NCI-H526 (cell line): ENCODE results near the gene ING5.
"Not testable (repeated sequence)": the region's sequence is repeated elsewhere in the genome, so short reads cannot be mapped to it uniquely, and the experiment has no call there.

Experiments
- DNase-seq, 2 experiments: peaks; one replicate each; lab custom pipeline; 2025; lab: John Stamatoyannopoulos, UW

ING5 gene

DNA sequence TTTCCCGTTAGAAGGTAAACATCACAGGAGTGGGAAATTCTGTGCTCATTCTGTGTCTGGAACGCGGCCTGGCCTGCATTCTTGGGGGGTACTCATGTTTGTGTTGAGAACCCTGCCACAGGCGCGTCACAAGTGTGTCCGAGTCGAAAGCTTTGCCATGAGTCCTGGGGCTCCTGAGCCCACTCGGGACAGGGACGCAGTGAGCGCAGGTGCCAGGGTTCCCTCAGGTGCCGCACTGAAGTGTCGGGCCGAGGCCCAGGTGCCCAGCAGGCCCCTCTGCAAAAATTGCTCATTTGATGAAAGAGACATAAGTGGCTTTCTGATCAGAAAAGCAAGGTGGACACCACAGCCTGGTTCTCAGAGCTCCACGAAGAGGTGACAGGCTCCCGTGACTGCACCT lies 37.3 kb downstream of the ING5 start:
- no peak for DNase-seq

DNA sequence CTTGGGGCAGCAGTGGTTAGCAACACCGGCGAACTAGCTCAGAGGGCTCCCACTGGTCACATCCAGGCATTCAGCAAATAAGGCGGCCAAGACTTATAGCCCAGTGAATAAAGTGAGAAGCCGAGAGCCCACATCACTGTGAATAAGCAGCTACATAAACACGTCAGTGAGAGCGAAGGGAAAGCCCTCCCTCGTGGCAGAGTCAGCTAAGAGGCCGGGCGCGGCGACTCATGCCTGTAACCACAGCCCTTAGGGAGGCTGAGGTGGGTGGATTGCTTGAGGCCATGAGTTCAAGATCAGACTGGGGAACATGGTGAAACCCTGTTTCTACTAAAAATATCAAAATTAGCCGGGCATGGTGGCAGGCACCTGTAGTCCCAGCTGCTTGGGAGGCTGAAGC lies 37.8 kb downstream of the ING5 start:
- DNase-seq: no peak

GRCh38 chr2:241741016-241741415 lies 39.2 kb downstream of the ING5 start:
- DNase-seq: no peak

DNA sequence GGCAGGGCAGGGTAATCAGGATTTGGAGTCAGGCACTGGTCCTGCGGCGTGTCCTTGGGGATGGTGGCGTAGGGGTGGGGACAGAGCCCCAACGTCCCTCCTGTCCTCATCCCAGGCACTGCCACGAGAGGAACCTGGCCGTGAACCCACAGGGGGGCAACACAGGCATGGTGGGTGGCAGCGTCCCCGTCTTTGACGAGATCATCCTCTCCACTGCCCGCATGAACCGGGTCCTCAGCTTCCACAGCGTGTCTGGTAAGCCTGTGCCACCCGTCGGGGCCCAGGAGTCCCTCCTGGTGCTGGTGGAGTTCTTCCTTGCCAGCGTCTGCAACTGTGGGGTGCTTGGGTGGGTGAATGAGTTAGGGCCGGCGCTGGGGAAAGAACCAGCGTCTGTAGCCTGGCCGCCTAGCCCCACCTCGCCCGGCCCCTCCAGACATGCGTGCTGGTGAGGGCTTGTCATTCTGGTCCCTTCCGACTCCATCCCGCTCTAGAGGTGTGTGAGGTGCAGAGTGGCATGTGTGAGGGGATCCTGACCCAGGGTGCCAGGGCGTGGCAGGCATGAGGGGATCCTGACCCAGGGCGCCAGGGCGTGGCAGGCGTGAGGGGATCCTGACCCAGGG lies 40.6 kb downstream of the ING5 start:
- DNase-seq: no peak

DNA sequence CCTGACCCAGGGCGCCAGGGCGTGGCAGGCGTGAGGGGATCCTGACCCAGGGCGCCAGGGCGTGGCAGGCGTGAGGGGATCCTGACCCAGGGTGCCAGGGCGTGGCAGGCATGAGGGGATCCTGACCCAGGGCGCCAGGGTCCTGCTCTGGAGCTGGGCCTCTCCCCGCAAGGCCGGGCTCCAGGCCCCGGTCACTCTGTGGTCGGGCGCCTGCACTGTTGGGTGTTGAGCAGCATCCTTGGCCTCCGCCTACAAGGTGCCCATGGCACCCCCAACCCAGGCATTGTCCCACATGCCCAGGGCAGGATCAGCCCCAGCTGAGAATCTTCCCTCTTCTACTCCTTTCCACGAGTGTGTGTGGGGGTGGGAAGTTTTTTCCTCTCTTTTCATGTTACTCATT lies 41.2 kb downstream of the ING5 start:
- DNase-seq: not testable (repeated sequence)

- no peak for DNase-seq
Observed at GRCh38 chr2:241743620-241744019, 41.8 kb downstream of the ING5 start.

DNA sequence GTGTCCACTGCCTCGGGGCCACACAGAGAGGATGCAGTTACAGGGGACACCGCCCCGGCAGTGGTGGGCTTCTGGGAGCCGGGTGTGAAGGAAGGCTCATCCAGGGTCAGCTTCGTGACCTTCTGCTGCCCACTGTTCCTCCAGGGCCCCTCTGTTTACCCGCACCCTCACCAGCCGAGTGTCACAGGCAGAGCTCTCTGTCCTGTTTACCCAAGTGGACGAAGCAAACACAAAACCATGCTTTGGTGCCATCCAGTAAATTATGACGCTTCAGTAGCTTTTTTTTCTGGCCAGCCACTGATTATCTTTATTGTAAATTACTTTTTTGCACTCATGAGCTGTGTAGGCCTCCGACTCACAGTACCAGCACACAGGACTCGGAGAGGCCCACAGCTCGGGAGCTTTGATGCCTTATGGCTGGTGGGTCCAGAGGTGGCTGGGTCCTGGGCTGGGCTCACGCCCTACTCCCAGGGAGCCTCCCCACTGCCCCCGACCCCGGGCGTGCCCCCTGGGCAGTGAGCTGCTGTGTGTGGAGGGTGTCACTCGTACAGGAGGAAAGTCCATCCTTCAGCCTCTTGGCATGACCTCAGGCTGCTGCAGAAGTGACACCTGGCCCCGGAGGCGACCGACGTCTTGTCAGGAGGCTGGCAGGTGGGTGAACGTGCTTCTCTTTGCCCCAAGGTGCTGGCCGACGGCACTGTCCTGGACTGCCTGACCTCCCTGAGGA lies 42.4 kb downstream of the ING5 start:
- DNase-seq: no peak

- DNase-seq: no peak
Observed at GRCh38 chr2:241745276-241745675, 43.4 kb downstream of the ING5 start.

GRCh38 chr2:241746084-241746483 lies 44.2 kb downstream of the ING5 start:
- DNase-seq: no peak

DNA sequence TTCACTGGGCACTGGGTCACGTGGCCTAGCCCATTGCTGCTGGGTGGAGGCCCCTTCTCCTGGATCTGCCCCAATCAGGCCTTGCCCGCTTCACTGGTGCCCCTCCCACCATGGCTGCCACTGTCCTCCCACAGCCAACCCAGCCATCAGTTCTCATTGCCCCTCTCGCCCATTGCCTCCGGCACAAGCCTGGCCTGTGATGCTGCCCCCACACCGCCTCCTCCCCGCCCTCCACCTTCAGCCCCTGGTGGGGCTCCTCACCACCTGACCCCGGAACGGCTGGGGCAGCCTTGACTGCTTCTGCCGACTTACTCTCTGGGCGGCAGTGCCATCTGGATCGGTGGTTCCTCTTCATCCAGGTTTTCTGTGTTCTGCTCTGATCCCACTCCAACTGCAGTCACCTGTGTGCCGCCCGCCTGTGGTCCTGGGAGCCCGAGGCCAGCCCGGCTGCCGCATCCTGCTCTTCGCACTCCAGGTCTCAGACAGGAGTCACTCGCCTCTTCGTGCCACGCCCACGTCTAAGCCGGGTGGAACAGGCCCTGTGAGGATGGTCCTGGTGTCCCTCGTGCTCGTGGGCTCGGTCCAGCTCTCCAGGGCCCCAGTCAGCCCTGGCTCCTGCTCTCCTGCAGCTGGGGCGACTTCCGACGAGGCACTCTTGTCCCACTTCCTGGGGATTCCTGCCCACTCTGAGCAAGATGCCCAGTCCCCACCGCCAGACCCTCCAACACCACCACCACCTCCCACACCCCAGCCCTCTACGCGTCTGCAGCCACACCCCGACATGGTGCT lies 46.8 kb downstream of the ING5 start:
- DNase-seq: no peak

DNA sequence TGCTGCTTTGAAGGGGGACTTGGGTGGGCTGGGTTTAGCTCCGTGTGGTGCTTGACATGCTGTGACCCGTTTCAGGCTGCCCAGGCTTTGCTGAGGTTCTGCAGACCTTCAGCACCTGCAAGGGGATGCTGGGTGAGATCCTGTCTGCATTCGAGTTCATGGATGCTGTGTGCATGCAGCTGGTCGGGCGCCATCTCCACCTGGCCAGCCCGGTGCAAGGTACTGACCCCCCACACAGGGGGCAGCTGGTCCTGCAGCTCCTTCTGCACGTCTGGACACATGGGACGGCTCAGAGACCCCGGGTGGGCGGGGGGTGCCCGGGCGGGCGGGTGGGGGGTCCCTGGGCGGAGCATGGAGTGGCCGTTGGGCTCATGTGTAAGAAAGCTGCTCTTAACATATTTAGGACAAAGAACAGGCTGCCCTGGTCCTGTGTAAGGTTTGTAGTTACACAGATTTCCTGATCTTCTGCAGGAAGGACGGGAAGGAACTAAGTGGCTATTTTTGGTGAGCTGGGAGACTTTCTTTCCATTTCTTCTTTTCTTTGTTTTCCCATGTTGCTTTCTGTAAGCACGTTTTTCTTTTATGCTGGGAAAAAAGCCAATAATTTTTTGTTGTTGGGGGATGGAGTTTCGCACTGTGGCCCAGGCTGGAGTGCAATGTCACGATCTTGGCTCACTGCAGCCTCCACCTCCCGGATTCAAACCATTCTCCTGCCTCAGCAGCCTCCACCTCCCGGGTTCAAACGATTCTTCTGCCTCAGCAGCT lies 48.4 kb downstream of the ING5 start:
- no peak for DNase-seq

DNA sequence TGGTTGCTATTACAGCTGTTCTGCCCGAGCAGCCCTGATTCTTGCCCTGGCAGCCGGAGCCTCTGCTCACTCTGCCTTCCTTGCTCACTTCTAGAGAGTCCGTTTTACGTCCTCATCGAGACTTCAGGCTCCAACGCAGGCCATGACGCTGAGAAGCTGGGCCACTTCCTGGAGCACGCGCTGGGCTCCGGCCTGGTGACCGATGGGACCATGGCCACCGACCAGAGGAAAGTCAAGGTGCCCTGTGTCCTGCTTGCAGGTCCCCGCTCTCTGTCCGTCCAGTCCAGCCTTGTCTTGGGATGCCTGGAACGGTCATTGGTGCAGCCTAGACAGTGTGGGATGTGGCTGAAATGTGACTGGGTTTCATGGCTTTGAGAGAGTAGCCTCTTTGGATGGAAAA lies 49.3 kb downstream of the ING5 start:
- DNase-seq: no peak

- DNase-seq: no peak
Observed at GRCh38 chr2:241751776-241752175, 49.9 kb downstream of the ING5 start.

DNA sequence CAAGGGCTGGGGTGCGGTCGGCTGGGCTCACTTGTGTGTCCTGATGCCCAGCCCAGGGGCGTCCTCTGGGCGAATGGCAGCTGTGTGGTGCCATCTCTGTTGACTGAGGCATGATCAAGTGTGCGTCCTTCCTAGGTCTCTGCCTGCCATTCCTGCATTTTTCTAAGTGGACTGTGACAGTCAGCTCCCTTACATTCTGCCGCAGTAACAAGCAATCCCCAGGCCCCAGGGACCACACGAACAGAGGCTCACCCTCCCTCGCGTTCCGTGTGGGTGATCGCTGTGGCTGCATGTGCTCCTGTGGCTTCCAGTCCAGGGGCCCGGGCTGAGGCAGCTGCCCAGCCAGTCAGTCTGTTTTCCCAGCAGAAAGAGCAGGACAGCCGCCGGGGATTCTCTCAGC lies 50.4 kb downstream of the ING5 start:
- DNase-seq: no peak

- DNase-seq: no peak
Observed at GRCh38 chr2:241752689-241753276, 50.9 kb downstream of the ING5 start.

DNA sequence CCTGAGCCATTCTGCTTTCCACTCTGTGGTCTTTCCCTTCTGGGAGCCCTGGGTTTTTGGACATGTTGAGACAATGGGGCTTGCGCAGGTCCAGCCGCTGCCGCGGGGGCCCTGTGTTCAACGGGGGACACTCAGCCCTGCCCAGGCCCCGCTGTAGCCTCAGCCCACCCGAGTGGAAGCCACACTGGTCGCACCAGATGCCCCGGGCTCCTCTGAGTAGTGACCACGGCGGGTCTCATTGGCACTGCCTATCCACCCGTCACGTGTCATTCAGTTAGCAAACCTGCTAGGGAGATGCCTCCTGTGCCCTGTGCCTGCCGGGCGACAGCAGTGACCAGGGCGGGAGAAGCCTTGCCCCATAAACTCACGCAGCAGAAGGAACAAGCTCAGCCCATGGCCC lies 51.7 kb downstream of the ING5 start:
- DNase-seq: no peak

GRCh38 chr2:241754042-241754441 lies 52.2 kb downstream of the ING5 start:
- no peak for DNase-seq

- no peak for DNase-seq
Observed at GRCh38 chr2:241755166-241755565, 53.3 kb downstream of the ING5 start.

DNA sequence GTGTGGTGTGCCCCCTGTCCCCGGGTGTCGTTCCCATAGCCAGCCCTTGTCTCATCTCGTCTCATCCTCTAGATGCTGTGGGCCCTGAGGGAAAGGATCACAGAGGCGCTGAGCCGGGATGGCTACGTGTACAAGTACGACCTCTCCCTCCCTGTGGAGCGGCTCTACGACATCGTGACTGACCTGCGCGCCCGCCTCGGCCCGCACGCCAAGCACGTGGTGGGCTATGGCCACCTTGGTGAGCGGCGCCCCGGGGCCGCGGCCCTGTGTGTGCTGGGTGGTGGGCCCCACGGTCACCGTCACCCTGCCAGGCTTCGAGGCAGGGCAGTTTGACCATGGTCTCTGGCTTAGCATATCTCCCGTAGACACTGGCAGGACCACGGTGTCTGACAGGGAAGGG lies 53.9 kb downstream of the ING5 start:
- DNase-seq: no peak

DNA sequence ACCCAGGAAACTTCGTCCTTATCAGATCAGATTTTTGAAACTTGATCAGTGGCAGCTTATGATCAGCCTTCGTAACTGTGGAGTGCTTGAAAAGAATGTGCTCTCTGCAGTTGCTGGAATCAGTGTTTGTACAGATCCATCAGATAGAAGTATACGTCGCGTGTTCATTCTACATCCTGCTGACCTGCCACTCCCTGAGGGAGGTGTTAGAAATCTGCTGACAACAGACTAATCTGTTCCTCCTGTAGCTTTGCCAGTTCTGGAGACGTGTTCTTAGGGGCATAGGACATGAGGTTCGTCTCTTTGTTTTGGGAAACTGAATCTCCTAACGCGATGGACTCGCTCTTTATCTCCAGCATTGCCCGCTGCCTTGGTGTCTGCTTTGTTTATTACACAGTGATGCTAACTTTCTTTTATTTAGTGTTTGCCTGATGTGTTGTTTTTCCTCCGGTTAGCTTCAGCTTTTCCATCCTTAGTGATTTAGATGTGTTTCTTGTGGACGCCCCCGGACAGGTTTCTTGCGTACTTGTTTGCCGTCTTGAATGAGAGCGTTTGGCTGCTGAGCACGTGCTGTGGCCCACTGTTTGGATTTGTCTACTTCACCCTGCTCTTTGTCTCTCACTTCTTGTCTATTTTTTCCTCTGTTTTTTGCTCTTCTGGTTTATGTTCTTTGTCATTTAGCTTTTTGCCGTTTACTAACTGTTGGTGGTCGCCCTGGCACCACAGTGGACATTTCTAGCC lies 57.4 kb downstream of the ING5 start:
- no peak for DNase-seq

DNA sequence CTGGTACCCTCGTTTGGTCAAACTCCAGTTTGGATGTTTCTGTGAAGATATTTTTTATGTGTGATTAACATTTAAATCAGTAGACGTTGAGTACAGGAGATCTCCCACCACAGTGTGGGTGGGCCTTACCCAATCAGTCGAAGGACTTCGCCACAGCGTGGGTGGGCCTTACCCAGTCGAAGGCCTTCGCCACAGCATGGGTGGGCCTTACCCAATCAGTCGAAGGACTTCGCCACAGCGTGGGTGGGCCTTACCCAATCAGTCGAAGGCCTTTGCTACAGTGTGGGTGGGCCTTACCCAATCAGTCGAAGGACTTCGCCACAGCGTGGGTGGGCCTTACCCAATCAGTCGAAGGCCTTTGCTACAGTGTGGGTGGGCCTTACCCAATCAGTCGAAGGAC lies 58.1 kb downstream of the ING5 start:
- not testable (repeated sequence) for DNase-seq
